Uterus (tissue), 4 donors: ENCODE results near the gene GPR62. TPM values are rescaled to one million over a fixed set of nuclear protein-coding genes. Genes with fewer than 3 reads are reported as not detected.

Source experiments
- DNase-seq, 2 donors: peaks; one replicate each; pipeline ENCODE4 v3.0.0-alpha.2; 2019 to 2020
- H3K27ac ChIP-seq, 2 donors: fragments of 200-600 bp; sonication (generic); 1 replicate in 1 of 2; 2 replicates in 1 of 2; pipeline ENCODE4 v1.5.1; 2016 to 2018
- H3K27me3 ChIP-seq, 2 donors: fragments of 200-600 bp; sonication (generic); one replicate each; pipeline ENCODE4 v1.5.1; 2018 to 2019; ENCODE audit warnings: control low read depth in 1 of 2
- H3K36me3 ChIP-seq, 2 donors: fragments of 200-600 bp; sonication (generic); one replicate each; pipeline ENCODE4 v1.5.1; 2019; ENCODE audit warnings: control low read depth in 1 of 2
- H3K4me1 ChIP-seq, 2 donors: fragments of 200-600 bp; sonication (generic); one replicate each; pipeline ENCODE4 v1.5.1; 2018 to 2019; ENCODE audit warnings: control low read depth in 1 of 2
- H3K4me3 ChIP-seq, 2 donors: fragments of 200-600 bp; sonication (generic); 1 replicate in 1 of 2; 2 replicates in 1 of 2; pipeline ENCODE4 v1.5.1; 2018 to 2019; ENCODE audit warnings: mild to moderate bottlenecking in 1 of 2
- H3K9me3 ChIP-seq, 2 donors: fragments of 200-600 bp; sonication (generic); one replicate each; pipeline ENCODE4 v1.5.1; 2019; ENCODE audit warnings: control low read depth in 1 of 2
- CTCF ChIP-seq, 4 experiments: fragments of 200-600 bp in 2 of 4; fragments of 450-650 bp in 2 of 4; sonication (generic) in 2 of 4; IDR thresholded peaks; one replicate each; pipeline ENCODE4 v1.5.1; 2016 to 2019; ENCODE audit warnings: antibody characterized with exemption in 4 of 4, mild to moderate bottlenecking in 2 of 4, moderate library complexity in 1 of 4
- POLR2A ChIP-seq, 2 donors: fragments of 450-650 bp; IDR thresholded peaks; one replicate each; pipeline ENCODE4 v1.6.1; 2016; ENCODE audit warnings: antibody characterized with exemption in 2 of 2, mild to moderate bottlenecking in 1 of 2, moderate library complexity in 1 of 2
- intact Hi-C: fragments of 100-400 bp; cut with DNase I; formaldehyde crosslinking; loops from one replicate; pipeline ENCODE4 v1.15.1; 2023; ENCODE audit warnings: low total_unique reads
- total RNA-seq, 4 donors: library from RNA; depleted of rRNA in 3 of 4; stranded (reverse); fragments of >200 nt in 3 of 4; gene quantifications; one replicate each; pipeline versions ENCODE4 v1.1.0 to v1.2.4, GENCODE V29; 2014 to 2023
- donor health status: DM: yes; HTN: yes; CAD: no.

The GPR62 gene
- total RNA-seq, 4 donors from 2014 or later, result 0.28 to 8.2 (median 0.34) TPM; not detected in 1

DNA sequence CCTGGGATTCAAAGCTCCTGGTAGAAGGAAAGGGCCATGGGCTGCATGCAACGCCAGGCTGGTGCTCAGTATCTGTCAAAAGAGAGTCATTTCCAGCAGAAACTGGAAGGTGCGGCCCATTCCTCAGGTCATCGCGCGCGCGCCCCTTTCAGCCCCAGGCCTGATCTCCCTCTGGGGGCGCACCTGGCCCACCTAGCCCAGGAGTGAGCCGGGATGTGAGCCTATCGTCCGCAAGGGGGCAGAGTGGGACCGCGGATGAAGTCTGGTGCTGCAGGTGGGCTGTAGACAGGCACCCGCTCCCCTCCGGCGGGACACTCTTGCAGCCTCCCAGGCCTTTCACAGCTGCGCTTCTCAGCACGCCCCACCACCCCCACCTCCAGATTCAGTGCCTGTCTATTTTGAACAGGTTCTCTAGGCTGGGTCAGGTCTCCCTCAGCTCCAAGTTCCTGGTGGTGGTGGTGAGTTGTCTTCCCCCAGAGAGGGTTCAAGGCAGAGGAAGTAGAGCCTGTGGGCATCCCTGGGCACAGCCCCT is 46.3 kb downstream of the GPR62 start:
- Histone ChIP-seq H3K36me3 (no peaks in the 10 kb centered on the region), H3K4me3 (no peak overlapping the region), H3K9me3 (no peaks in the 10 kb centered on the region), H3K4me1 (peaks cover 0 to 12% of the 10 kb centered on the region in 2 donors), H3K27ac (no peak overlapping the region), H3K27me3 (no peaks in the 10 kb centered on the region)
- TF ChIP-seq CTCF (IDR thresholded peaks at IDR 0.05), result peak; percentile 95 to 97 (median 96)
- peak in 1 of 2 donors; percentile 20 for TF ChIP-seq POLR2A (IDR thresholded peaks at IDR 0.05)
- intact Hi-C loops, result loop anchor here (2.0 to 10.0 kb wide), 3 partner anchors 51 to 343 kb away; no protein-coding TSS in a partner anchor
- DNase-seq, result peak; percentile 79 to 80

- Histone ChIP-seq H3K36me3 (no peaks in the 10 kb centered on the region), H3K9me3 (no peaks in the 10 kb centered on the region), H3K27ac (no peak overlapping the region), H3K4me1 (peaks cover 0 to 12% of the 10 kb centered on the region in 2 donors), H3K27me3 (no peaks in the 10 kb centered on the region), H3K4me3 (no peak overlapping the region)
- intact Hi-C loops, result loop anchor here (5.0 to 10.0 kb wide), 2 partner anchors 50 to 342 kb away; no protein-coding TSS in a partner anchor
- TF ChIP-seq CTCF (IDR thresholded peaks at IDR 0.05) (no peak), POLR2A (IDR thresholded peaks at IDR 0.05) (no peak)
- DNase-seq, result no peak
These were observed 47.6 kb downstream of the GPR62 start for GRCh38 chr3:52002748-52003147.

DNA sequence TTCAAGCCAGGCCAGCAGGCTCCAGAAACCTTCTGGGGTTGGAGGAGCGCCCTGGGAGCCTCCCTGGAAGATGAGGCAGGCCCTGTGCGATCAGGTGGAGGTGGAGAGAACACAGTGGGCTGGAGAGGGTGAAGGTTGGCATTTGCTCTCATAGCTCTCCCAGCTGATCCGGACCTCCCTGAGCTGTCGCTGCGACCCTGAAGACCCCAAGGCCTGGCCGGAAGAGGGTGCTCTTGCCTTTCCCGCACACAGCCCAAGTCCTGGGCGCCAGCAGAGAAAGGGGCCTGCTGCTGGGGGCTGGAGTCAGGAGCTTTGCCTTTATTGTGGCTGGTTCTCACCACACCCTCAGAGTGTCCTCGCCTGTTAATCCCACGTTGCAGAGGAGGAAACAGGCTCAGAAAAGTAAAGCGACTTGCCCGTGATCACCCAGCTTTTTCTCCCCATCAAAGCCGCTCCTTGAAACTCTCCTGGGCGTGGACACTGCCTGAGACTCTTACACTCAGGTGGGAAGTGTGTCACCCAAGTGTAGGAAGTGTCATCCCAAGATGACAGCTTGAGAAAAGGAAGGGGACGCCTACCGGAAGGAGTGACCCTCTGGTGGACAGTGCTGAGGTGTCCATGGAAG is 49.1 kb downstream of the GPR62 start:
- peaks cover 0 to 12% of the 10 kb centered on the region in 2 donors for H3K4me1 ChIP-seq
- H3K27ac ChIP-seq, result peak overlapping the region in 1 of 2 donors; percentile 36
- intact Hi-C loops, result loop anchor here (5.0 to 10.0 kb wide), 2 partner anchors 48 to 341 kb away; no protein-coding TSS in a partner anchor
- no peaks in the 10 kb centered on the region for H3K9me3 ChIP-seq
- peak; percentile 48 to 68 (median 59) for TF ChIP-seq CTCF (IDR thresholded peaks at IDR 0.05)
- TF ChIP-seq POLR2A (IDR thresholded peaks at IDR 0.05), result no peak
- DNase-seq, result peak in 1 of 2 donors; percentile 65
- no peaks in the 10 kb centered on the region for H3K36me3 ChIP-seq
- H3K4me3 ChIP-seq, result no peak overlapping the region
- no peaks in the 10 kb centered on the region for H3K27me3 ChIP-seq

GRCh38 chr3:52004906-52005395 is 49.8 kb downstream of the GPR62 start:
- peaks cover 0 to 12% of the 10 kb centered on the region in 2 donors for H3K4me1 ChIP-seq
- H3K36me3 ChIP-seq, result no peaks in the 10 kb centered on the region
- intact Hi-C loops, result loop anchor here (5.0 to 10.0 kb wide), 2 partner anchors 47 to 340 kb away; no protein-coding TSS in a partner anchor
- H3K4me3 ChIP-seq, result no peak overlapping the region
- DNase-seq, result no peak
- H3K27me3 ChIP-seq, result no peaks in the 10 kb centered on the region
- TF ChIP-seq POLR2A (IDR thresholded peaks at IDR 0.05) (no peak), CTCF (IDR thresholded peaks at IDR 0.05) (no peak)
- H3K27ac ChIP-seq, result peak overlapping the region; percentile 36 to 55
- H3K9me3 ChIP-seq, result no peaks in the 10 kb centered on the region

- intact Hi-C loops, result loop anchor here (10.0 kb wide), 1 partner anchor 339 kb away; no protein-coding TSS in a partner anchor
- Histone ChIP-seq H3K4me1 (peaks cover 0 to 12% of the 10 kb centered on the region in 2 donors), H3K27me3 (no peaks in the 10 kb centered on the region), H3K36me3 (no peaks in the 10 kb centered on the region), H3K4me3 (no peak overlapping the region), H3K27ac (peak overlapping the region; percentile 36 to 55), H3K9me3 (no peaks in the 10 kb centered on the region)
- TF ChIP-seq POLR2A (IDR thresholded peaks at IDR 0.05) (no peak), CTCF (IDR thresholded peaks at IDR 0.05) (no peak)
- peak in 1 of 2 donors; percentile 73 for DNase-seq
These were observed 50.4 kb downstream of the GPR62 start for GRCh38 chr3:52005571-52005986.
